ENCODE data around the gene TTLL10. TPM values are rescaled to one million over a fixed set of nuclear protein-coding genes. Genes with fewer than 3 reads are reported as not detected.
"Not testable (repeated sequence)": the region's sequence is repeated elsewhere in the genome, so short reads cannot be mapped to it uniquely, and the experiment has no call there.

The TTLL10 gene
- total RNA-seq, 2 experiments from 2014 or later, result not detected

DNA sequence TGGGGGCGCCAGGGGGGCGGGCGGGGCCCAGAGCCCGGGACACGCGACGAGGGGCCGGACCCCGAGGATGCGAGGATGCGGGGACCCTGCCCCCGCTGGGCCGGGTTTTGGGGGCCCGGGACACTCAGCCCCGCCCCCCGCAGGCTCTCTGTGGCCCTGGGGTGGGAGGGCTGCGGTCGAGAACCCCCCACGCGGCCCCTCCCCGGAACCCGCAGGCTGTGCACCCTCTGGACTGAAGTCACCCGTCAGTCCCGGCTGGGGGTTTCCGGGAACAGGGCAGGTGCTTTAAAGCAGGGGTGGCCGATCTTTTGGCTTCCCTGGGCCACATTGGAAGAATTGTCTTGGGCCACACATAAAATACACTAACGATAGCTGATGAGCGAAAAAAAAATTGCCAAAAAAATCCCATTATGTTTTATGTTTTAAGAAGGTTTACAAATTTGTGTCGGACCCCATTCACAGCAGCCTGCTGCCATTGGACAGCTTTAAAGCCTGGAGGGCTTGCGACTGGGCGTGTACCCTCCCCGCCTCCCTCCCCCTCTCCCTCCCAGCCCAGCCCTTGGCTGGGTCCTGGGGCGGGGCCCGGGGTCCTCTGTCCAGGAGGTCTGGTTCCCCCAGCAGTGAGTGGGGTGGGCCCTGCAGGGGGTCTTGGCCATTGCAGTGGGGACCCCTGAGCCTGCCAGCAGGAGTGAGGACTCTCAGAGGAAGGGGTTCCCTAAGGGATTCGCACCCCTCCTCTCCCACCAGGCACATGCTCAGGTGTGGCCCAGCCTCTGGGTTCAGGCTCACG, 36.2 kb upstream of the TTLL10 start:
- ChIA-PET CTCF (interaction anchor here (0.7 to 2.8 kb wide), 2 partner anchors 15 to 48 kb away, joined by 4 to 17 read pairs; no protein-coding TSS in a partner anchor), POLR2A (no interaction called here)

DNA sequence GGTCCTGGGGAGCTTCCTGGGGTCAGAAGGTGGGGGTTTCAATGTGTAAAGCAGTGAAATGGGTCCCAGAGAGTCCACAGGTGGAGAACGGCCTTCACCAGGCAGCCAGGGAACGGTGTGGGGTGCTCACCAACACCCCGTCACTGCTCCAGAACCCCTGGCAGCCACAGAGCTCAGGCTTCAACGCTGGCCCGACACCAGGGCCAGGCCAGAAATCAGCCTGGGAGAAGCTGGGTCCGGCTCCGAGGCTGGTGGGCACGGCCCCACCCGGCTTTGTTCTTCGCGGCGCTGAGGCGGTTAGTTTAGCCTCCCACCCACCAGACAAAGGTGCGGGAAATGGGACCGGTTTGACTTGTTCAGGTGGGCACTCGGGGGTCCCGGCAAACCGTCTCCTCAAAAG, 33.0 kb upstream of the TTLL10 start:
- CTCF ChIA-PET, result no interaction called here
- POLR2A ChIA-PET, result no interaction called here

DNA sequence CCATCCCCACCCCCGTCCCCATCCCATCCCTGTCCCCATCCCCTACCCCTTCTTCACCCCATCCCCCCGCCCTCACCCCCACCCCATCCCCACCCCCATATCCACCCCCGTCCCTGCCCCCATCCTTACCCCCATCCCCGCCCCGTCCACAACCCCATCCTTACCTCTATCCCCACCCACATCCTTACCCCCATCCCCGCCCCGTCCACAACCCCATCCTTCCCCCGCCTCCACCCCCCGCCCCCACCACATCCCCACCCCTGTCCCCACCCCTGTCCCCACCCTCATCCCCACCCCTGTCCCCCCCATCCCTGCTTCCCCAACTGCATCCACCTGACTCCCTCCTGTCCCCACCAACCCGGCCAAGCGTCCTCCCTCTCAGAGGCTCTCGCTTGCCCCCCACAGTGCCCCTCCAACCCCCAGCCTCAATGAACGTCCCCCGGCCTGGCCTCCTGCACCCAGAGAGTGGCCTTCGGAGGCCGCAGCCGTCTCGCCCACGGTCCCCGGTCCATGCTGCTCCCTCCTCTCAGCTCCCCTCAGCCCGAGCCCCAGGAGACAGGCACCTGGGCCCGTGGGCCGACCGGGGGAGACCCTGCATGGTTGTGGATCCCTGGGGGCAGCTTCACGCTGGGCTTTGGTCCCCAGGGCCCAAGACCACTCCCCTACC, 32.3 kb upstream of the TTLL10 start:
- CTCF ChIA-PET, result no interaction called here
- POLR2A ChIA-PET, result no interaction called here

DNA sequence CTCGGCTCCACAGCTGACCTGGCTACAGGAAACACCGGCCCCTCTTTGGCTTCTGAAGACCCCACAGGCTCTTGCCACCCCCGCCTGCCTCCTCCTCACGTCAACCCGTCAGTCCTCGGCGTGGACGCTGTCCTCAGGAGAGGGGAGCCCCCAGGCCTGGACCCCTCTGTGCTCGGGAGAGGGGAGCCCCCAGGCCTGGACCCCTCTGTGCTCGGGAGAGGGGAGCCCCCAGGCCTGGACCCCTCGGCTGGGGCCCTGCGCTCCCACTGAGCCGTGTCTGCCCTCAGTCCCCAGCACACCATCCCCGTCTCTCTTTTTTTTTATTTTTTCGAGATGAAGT, 31.8 kb upstream of the TTLL10 start:
- ChIA-PET CTCF (no interaction called here), POLR2A (no interaction called here)

DNA sequence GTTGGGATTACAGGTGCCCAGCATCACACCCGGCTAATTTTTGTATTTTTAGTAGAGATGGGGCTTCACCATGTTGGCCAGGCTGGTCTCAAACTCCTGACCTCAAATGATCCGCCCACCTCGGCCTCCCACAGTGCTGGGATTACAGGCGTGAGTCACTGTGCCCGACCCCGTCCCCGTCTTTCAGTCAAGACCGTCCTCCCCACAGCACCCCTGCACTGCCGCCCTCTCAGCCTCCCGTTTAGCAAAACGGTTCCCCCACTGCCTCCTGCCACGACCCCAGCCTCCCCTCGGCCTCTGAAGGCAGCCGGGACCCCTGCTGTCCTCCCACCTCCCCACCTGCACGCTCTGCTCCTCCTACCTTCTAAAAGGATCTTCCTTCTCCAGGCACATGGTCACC, 31.3 kb upstream of the TTLL10 start:
- CTCF ChIA-PET, POLR2A ChIA-PET: not testable (repeated sequence)

DNA sequence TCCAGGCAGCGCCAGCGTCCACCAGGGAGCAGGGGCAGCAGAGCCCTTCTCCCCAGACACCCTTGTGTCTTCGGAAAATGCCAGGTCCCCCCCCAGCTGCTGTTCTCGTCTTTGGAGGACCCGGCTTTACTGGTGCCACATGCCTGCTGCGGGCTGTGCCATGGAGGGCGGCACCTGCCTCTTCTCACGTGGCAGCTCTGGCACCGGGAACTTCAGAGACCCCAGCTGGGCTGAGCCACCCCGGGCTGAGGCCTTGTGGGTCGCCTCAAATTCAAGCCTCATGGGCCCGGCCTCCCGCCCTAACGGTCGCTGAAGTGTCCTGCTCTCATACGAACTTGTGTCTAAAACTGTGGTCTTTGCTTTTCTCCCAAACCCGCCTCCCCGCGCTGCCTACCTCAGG, 30.8 kb upstream of the TTLL10 start:
- ChIA-PET POLR2A (no interaction called here), CTCF (no interaction called here)

DNA sequence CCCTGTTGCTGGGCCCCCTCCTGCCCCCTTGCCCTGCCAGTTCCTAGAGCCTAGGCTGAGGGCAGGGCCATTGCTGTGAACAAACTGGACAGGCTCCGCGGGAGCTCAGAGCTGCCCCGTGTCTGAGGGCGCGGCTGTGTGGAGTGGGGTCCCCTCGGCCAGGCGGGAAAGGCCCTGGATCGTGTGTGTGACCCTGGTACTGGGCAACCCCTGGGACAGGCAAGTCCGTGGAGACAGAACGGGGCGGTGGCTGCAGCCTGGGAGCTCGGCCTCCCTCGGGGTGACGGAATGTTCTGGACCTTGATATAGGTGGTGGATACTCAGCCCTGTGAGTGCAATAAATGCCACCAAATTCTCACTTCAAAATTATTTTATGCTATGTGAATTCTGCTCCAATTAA, 30.0 kb upstream of the TTLL10 start:
- CTCF ChIA-PET, result no interaction called here
- POLR2A ChIA-PET, result no interaction called here

DNA sequence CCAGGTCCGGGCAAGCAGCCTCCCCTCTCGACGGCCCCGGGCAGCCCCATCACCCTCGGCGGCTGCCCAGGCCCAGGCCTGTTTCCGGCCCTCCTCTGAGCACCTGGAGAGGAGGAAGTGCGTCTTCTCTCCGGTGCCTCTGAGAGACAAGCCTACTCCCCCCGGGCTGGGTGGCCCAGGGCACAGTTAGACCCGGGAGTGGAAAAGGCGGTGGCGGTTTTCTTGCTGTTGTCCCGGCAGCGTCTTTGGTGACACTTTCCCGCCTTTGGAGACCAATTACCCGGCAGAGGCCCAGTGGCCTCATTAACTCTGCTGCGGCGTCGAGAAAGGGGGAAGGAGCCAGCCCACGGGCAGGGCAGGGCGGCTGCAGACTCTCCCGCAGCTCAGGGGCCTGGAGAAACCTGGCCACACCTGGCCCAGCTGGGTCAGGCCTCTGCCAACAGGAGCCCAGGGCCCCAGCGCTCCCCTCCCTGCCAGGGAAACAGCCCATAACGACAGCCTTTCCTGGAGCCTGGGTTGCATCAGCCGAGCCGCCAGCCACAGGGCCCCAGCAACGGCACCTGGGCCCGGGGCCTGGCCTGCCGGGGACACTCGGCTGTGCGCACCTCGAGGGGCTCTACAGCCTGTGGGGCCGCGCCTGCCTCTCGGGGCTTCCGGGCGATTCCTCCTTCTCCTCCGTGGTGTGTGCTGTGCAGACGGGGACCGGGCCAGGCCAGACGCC, 29.4 kb upstream of the TTLL10 start:
- POLR2A ChIA-PET, result no interaction called here

DNA sequence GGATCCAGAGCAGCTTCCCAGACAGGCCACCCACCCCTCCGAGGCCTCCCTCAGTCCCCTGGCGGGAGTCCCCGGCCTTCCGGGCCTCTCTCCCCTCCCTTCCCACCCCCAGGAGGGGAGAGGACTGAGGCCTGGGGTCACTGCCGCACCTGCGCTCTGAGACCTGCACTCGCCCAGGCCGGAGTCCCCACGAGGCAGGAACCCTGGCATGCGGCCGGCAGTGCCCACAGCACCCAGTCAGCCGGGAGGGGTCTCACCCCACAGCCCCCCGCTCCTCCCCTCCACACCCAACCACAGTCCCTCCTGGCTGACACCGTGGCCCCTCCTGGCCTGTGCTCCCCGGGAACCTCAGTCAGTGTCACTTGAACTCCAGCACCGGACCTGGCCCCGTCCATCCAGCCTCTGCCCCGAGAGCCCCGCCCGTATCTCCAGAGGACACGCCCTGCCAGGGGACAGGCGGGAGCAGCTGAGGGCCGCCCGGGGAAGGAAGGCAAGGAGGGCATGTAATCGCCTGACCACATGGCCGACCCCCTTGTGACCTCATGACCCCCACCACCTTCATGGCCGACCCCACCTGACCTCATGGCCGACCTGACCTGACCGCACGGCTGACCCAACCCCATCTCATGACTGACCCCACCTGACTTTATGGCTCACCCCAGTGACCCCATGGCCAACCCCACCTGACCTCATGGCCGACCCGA, 28.7 kb upstream of the TTLL10 start:
- ChIA-PET POLR2A (no interaction called here), CTCF (no interaction called here)

More for the DNA sequence above, 29.4 kb upstream of the TTLL10 start:
- CTCF ChIA-PET, result no interaction called here

DNA sequence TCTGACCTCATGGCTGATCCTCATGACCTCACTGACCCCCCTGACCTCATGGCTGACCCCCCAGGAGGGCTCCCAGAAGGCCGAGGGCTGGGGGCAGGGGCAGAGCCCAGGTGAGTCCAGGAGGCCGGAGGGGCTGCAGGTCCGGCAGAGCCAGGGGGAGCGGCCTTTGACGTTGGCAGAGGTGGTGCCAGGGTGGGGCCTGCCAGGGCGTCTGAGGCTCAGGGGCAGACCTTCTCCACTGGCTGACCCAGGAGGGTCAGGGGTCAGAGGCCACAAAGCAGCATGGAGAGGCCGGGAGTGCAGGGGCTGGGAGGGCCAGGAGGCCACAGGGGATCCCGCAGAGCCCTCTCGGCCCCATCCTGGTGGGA, 28.1 kb upstream of the TTLL10 start:
- POLR2A ChIA-PET, result no interaction called here

DNA sequence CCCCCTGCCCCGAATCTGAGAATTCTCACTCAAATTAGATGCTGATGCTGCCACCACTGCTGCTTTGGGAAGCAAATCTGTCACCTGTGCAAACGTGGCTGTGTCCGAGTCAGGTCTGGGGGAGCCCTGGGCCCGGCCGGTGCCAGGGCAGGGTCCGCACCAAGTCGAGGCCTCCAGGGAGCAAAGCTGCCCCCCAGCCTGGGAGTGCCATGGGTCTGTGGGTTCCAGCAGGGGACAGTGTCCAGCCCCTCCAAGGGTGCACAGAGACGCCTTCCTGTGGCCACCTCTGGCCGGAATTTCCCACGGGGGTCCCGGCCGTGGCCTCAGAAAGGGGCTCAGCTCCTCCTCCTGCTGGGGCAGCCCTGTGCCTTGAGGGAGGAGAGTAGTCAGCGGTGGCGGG, 27.7 kb upstream of the TTLL10 start:
- POLR2A ChIA-PET, result no interaction called here
- CTCF ChIA-PET, result no interaction called here

More for the DNA sequence above, 28.1 kb upstream of the TTLL10 start:
- CTCF ChIA-PET, result no interaction called here

DNA sequence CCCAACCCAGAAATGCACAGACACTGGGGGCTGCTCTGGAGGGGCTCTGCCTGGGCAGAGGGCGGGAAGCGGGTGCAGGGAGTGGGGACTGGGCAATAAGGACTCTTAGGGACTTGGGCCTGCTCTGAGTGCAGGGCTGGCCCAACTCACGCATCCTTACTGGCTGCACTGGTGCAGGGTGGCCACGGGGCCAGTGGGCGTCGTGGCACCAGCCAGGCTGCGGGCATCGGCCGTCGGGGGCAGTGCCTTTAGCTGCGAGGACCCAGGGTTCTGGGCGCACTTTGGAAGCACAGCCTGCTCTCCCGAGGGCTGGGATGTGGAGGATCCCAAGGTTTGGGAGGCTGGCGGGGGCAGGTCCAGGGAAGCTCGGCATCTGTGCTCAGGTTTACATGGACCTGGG, 27.1 kb upstream of the TTLL10 start:
- POLR2A ChIA-PET, result no interaction called here

DNA sequence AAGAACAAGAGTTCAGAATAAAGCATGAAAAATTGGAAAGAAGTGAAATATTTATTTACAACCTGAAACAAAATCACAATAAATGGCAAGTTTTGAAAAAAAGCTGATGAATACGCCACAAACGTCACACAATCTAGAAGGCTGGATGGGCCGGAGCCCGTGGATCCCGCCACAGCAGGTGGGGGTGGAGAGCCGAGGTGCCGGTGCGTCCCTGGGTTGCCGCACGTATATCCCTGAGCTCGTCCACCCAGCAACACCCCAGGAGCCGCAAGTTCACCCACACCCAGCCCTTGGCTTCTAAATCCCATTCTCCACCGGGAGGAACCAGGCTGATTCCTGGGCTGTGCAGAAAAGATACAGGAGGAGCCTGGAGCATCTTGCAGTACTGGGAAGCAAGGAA, 25.6 kb upstream of the TTLL10 start:
- ChIA-PET CTCF (interaction anchor here (0.6 kb wide), 1 partner anchor 153 kb away, joined by 3 read pairs; no protein-coding TSS in a partner anchor), POLR2A (no interaction called here)

More for the DNA sequence above, 27.1 kb upstream of the TTLL10 start:
- CTCF ChIA-PET, result no interaction called here

DNA sequence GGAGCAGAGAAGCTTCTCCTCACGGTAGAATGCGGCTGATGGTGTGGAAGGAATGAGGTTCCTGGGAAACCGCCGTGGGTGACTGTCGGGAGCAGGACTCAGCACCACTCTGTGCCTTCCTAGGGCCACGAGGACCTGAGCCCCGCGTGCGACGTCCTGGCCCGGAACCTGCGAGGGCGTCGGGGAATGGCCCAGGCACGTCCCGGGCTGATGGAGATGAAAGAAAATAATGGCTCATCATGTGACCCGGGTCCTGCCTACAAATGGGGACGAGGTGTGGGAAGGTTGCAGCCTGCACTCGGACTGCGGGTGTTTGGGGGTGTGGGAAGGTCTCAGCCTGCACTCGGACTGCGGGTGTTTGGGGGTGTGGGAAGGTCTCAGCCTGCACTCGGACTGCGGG, 25.1 kb upstream of the TTLL10 start:
- POLR2A ChIA-PET, result no interaction called here
- CTCF ChIA-PET, result interaction anchor here (0.6 kb wide), 1 partner anchor 153 kb away, joined by 3 read pairs; no protein-coding TSS in a partner anchor

DNA sequence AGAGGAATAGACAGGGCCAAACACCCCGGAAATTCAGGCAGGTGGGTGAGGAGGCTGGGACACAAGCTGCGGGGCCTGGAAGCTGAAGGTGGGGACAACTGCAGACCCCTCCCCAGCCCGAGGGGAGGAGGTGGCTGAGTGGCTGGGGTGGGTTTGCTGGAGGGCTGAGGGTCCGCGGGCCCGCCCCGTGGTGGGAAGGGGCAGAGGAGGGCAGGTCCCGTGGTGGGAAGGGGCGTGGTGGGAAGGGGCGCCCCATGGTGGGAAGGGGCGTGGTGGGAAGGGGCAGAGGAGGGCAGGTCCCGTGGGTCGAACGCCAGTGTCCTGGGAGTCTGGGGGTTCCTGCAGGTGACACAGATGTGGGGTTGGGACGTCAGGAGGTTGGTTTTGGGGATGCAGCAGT, 24.3 kb upstream of the TTLL10 start:
- ChIA-PET POLR2A (no interaction called here), CTCF (no interaction called here)

DNA sequence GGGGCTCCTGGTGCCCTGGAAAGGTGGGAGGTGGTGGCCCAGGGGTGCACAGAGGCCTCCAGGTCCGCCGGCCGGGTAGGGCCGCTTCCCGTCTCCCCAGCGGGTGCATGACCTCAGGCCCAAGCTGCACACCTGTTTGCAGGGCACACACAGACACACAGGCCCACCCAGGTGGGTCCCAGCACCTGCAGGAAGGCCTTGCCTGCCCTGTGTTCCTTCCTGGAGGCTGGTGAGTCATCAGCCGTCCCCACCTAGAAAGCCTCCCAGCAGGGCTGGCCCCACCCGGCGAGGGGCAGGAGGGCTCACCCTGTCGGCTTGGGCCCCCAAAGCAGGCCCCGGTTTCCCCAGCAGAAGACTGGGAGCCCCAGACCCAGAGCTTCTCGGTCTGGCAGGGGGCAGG, 23.6 kb upstream of the TTLL10 start:
- ChIA-PET POLR2A (no interaction called here), CTCF (no interaction called here)

DNA sequence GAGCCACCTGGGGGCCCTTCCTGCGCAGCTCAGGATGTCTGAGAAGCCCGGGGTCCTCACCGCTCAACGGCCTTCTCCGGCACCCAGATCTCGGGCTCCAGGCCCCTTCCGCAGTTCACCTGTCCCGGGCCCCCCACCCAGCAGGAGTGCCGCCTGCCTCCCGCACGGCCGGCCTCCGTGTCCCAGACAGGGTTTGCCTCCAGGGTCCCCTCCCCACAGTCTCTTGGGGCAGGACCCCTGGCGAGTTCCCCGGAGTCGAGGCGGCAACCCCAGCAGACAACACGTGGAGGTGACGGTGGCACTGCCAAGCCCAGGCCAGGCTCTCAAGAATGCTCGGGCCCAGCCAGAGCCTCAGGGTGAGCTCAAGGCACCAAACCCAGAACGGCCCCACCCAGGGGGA, 22.4 kb upstream of the TTLL10 start:
- ChIA-PET CTCF (no interaction called here), POLR2A (no interaction called here)

DNA sequence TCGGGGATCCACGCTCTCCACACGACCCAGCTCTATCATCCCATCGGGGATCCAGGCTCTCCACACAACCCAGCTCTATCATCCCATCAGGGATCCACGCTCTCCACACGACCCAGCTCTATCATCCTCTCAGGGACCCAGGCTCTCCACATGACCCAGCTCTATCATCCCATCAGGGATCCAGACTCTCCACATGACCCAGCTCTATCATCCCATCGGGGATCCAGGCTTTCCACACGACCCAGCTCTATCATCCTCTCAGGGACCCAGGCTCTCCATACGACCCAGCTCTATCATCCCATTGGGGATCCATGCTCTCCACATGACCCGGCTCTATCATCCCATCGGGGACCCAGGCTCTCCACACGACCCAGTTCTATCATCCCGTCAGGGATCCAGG, 21.2 kb upstream of the TTLL10 start:
- CTCF ChIA-PET, POLR2A ChIA-PET: not testable (repeated sequence)

DNA sequence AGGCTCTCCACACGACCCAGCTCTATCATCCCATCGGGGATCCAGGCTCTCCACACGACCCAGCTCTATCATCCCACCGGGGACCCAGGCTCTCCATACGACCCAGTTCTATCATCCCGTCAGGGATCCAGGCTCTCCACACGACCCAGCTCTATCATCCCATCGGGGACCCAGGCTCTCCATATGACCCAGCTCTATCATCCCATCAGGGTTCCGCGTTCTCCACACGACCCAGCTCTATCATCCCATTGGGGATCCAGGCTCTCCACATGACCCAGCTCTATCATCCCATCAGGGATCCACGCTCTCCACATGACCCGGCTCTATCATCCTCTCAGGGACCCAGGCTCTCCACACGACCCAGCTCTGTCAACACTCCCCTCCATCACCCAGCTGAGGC, 20.5 kb upstream of the TTLL10 start:
- CTCF ChIA-PET, POLR2A ChIA-PET: not testable (repeated sequence)

DNA sequence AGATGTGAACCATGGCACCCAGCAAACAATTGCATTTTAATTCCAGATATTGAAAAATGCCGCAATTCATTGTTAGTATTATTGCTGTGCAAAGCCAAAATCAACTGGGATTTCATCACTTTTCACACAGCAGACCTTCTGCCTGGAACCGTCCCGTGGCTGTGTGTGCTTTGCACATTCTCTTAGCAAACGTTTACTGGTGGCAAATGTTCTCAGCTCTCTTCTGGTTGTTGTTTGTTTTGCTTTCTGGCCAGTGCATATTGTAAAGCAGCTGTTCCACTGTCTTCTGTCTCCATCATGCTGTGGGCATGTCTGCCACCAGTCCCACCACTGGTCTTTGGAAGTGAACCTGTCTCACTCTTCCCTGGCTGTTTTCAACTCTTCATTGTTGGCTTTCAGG, 19.8 kb upstream of the TTLL10 start:
- ChIA-PET CTCF (no interaction called here), POLR2A (no interaction called here)

DNA sequence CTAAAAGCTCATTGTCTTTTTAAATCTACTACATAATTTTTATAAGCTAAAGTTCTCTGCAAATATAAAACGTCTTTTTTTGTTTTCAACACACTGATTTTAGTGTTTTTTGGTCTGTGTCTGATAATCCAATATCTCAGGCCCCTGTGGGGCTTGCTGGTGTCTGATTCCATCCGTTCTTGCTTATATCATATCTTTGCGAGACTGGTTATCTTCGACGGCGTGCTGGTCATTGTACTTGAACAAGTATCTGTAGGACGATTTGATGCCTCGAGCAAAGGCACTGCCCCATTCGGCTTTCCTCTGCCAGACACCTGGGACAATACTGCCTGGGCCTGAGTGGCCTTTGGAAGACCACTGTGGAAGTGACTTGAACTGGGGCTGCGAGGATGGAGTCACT, 18.4 kb upstream of the TTLL10 start:
- CTCF ChIA-PET, result no interaction called here
- POLR2A ChIA-PET, result interaction anchor here (0.6 kb wide), 1 partner anchor 35 kb away, joined by 7 read pairs; no protein-coding TSS in a partner anchor
